Glutamatergic neuron (in vitro differentiated cells): ENCODE data around the gene UAP1L1. TPM values are rescaled to one million over a fixed set of nuclear protein-coding genes. Genes with fewer than 3 reads are reported as not detected.

ENCODE experiments used
- DNase-seq: peaks from one replicate; pipeline ENCODE4 v3.0.0; 2022
- H3K27ac Mint-ChIP-seq: one replicate; pipeline ENCODE4 v1.8.0; 2020; ENCODE audit warnings: mild to moderate bottlenecking, mixed read lengths, inconsistent platforms; ENCODE audit not compliant: unreplicated experiment
- H3K27me3 Mint-ChIP-seq: one replicate; pipeline ENCODE4 v1.8.0; 2020; ENCODE audit warnings: mild to moderate bottlenecking, moderate library complexity, mixed read lengths, inconsistent platforms; ENCODE audit not compliant: unreplicated experiment
- H3K36me3 Mint-ChIP-seq: one replicate; pipeline ENCODE4 v1.8.0; 2020; ENCODE audit warnings: mild to moderate bottlenecking, mixed read lengths, inconsistent platforms; ENCODE audit not compliant: unreplicated experiment
- H3K4me1 Mint-ChIP-seq: one replicate; pipeline ENCODE4 v1.8.0; 2020; ENCODE audit warnings: mild to moderate bottlenecking, low read depth, mixed read lengths, inconsistent platforms; ENCODE audit not compliant: unreplicated experiment
- H3K4me3 Mint-ChIP-seq: one replicate; pipeline ENCODE4 v1.8.0; 2020; ENCODE audit warnings: mild to moderate bottlenecking, mixed read lengths, inconsistent platforms; ENCODE audit not compliant: unreplicated experiment
- H3K9me3 Mint-ChIP-seq: one replicate; pipeline ENCODE4 v1.8.0; 2020; ENCODE audit warnings: mild to moderate bottlenecking, moderate library complexity, mixed read lengths, inconsistent platforms; ENCODE audit not compliant: unreplicated experiment
- total RNA-seq: library from RNA; stranded (reverse); fragmentation: NEBNext Ultra II Directional; extraction: Animal tissue kit (Norgen Biotek cat#: 25700); gene quantifications from one replicate; pipeline ENCODE4 v1.2.1, GENCODE V29; 2021; ENCODE audit not compliant: unreplicated experiment
- TF ChIP-seq, protein P1 (sequence below): fragments of 200-600 bp; sonication (generic); IDR thresholded peaks from one replicate; pipeline ENCODE4 v1.5.0; 2021; ENCODE audit not compliant: partially characterized antibody, unreplicated experiment

Gene UAP1L1
- total RNA-seq, 1 donor from 2014 or later, result 5.1 TPM

DNA sequence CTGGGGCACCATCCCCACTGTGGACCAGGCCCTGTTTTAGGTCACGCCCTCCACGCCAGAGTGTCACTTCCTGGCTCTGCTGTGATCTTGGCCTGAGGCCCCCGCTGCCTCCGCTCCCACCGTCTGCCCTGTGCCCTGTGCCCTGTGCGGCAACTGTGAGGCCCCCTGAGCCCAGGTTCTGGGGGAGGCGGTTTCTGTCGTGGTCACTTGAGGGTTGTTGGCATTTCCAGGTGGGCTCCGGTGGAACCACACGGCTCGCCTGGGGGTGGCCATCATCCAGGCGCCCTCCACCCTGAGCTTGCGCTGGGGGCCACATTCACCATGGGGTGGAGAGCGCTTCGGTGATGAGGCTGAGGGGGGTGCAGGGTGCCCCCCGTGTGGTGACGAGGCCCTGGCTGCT, 30.7 kb downstream of the UAP1L1 start:
- Mint-ChIP-seq H3K4me1 (no peaks in the 10 kb centered on the region), H3K27me3 (peaks cover 3% of the 10 kb centered on the region), H3K4me3 (no peak overlapping the region), H3K36me3 (no peaks in the 10 kb centered on the region), H3K27ac (no peak overlapping the region), H3K9me3 (peaks cover 9% of the 10 kb centered on the region)
- TF ChIP-seq, protein P1, sequence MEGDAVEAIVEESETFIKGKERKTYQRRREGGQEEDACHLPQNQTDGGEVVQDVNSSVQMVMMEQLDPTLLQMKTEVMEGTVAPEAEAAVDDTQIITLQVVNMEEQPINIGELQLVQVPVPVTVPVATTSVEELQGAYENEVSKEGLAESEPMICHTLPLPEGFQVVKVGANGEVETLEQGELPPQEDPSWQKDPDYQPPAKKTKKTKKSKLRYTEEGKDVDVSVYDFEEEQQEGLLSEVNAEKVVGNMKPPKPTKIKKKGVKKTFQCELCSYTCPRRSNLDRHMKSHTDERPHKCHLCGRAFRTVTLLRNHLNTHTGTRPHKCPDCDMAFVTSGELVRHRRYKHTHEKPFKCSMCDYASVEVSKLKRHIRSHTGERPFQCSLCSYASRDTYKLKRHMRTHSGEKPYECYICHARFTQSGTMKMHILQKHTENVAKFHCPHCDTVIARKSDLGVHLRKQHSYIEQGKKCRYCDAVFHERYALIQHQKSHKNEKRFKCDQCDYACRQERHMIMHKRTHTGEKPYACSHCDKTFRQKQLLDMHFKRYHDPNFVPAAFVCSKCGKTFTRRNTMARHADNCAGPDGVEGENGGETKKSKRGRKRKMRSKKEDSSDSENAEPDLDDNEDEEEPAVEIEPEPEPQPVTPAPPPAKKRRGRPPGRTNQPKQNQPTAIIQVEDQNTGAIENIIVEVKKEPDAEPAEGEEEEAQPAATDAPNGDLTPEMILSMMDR, result no peak
- no peak for DNase-seq

DNA sequence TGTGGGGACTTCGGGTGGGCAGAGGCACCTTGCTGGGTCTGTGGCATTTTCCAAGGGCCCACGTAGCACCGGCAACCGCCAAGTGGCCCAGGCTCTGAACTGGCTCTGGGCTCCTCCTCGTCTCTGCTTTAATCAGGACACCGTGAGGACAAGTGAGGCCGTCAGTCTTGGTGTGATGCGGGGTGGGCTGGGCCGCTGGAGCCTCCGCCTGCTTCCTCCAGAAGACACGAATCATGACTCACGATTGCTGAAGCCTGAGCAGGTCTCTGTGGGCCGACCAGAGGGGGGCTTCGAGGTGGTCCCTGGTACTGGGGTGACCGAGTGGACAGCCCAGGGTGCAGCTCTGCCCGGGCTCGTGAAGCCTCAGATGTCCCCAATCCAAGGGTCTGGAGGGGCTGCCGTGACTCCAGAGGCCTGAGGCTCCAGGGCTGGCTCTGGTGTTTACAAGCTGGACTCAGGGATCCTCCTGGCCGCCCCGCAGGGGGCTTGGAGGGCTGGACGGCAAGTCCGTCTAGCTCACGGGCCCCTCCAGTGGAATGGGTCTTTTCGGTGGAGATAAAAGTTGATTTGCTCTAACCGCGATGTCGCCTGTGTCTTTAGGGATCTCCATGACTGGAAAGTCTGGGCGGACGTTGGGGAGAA, 31.4 kb downstream of the UAP1L1 start:
- no peaks in the 10 kb centered on the region for H3K4me1 Mint-ChIP-seq
- no peak overlapping the region for H3K4me3 Mint-ChIP-seq
- H3K27ac Mint-ChIP-seq, result no peak overlapping the region
- TF ChIP-seq, protein P1, result no peak
- peaks cover 9% of the 10 kb centered on the region for H3K9me3 Mint-ChIP-seq
- no peak for DNase-seq
- peaks cover 5% of the 10 kb centered on the region for H3K27me3 Mint-ChIP-seq
- no peaks in the 10 kb centered on the region for H3K36me3 Mint-ChIP-seq

DNA sequence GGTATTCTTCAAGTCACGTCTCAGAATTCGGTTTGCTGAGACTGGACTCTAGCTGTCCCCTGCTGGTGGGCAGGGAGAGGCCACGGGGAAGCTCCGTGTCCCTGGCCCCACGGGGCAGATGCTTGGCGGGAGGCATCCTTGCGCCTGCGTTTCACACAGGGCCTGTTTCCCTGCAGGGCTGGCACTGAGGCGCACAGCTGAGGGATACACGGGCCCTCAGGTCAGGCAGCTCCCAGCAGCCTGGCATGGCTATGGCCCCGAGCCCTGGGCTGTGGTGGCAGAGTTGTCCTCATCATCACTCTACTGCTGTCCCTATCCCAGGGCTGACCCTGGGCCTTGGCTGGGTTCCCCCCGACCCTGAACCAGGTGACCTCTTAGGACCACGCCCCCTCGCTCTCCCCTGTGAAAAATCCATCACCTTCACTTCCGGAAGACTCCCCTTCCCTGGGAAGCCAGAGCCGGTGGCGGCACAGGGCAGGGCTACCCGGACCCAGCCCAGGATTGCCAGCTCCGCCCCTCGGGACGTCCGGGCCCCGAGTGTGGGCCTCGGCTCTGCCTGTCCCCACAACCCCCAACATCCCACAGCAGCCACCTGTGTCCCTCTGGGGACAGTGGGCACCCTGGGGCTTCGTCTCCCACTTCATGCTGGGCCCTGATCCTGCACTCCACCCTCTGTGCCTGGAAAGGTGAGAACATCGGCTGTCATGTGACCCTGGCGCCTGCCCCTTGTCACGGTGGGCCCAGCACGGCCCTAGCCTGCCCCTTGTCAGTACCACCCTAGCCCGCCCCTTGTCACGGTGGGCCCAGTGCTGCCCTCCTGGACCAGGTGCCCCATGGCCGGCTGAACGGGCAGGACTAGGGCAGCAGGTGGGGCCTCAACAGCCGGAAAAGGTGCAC, 32.2 kb downstream of the UAP1L1 start:
- Mint-ChIP-seq H3K36me3 (no peaks in the 10 kb centered on the region), H3K4me1 (no peaks in the 10 kb centered on the region), H3K9me3 (peaks cover 4% of the 10 kb centered on the region), H3K27ac (no peak overlapping the region), H3K4me3 (no peak overlapping the region), H3K27me3 (peaks cover 3% of the 10 kb centered on the region)
- no peak for DNase-seq
- TF ChIP-seq, protein P1, result no peak

DNA sequence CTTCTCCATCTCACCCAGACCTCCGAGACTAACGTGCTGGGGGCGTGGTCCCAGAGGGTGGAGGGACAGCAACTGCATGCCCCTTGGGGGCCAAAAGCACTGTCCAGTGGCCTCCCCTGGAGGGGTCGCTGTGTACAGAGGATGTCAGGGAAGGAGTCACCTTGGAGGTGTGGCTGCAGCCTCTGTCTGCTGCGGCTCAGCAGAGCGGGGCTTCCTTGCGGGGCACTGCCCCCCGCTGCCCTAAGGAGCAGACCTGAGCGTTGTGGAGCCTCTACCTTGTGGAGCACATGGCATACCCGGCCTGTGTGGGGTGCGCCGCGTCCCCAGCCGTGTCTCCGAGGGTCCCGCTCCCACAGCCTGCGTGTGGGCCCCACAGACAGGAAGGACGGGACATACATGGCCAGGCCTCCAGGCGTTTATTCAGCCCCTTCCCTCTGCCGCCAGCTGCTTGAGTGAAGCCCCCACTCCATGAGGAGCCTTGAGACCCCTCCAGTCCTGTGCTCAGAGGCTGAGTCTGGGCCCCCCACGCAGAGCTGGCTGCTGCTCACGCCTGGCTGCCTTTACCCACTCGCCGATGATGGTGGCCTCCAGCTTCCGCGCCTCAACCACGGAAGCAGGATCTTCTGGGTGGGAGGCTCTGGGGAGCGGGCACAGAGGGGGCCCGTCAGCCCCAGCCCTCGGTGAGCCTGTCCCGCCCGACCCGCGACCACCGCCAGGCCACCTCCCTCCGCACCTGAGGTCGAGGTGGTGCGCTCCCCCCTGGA, 33.0 kb downstream of the UAP1L1 start:
- no peaks in the 10 kb centered on the region for H3K4me1 Mint-ChIP-seq
- DNase-seq, result no peak

More for the DNA sequence above, 33.0 kb downstream of the UAP1L1 start:
- H3K4me3 Mint-ChIP-seq, result no peak overlapping the region
- no peaks in the 10 kb centered on the region for H3K9me3 Mint-ChIP-seq
- TF ChIP-seq, protein P1, result no peak
- no peaks in the 10 kb centered on the region for H3K36me3 Mint-ChIP-seq
- peaks cover 3% of the 10 kb centered on the region for H3K27me3 Mint-ChIP-seq
- no peak overlapping the region for H3K27ac Mint-ChIP-seq
